Jurkat, Clone E6-1 (cell line): ENCODE data around the gene FAM53C. TPM values are rescaled to one million over a fixed set of nuclear protein-coding genes. Genes with fewer than 3 reads are reported as not detected.
"Not testable (repeated sequence)": the region's sequence is repeated elsewhere in the genome, so short reads cannot be mapped to it uniquely, and the experiment has no call there.

Experiments used
- DNase-seq: peaks from one replicate; pipeline ENCODE4 v3.0.0-alpha.2; 2011; ENCODE audit warnings: low read depth, low spot score
- H3K4me3 ChIP-seq: 2 replicates; pipeline ENCODE4 v1.5.1; 2011; ENCODE audit warnings: mild to moderate bottlenecking, low read length, control low read depth, moderate library complexity
- polyA plus RNA-seq: library from polyadenylated mRNA; unstranded; fragments of >200 nt; gene quantifications from one replicate; pipeline ENCODE4 v1.2.1, GENCODE V29; 2012; ENCODE audit warnings: missing spikeins; ENCODE audit not compliant: insufficient read length, insufficient read depth

The FAM53C gene
- polyA plus RNA-seq, result 23.8 TPM

DNA sequence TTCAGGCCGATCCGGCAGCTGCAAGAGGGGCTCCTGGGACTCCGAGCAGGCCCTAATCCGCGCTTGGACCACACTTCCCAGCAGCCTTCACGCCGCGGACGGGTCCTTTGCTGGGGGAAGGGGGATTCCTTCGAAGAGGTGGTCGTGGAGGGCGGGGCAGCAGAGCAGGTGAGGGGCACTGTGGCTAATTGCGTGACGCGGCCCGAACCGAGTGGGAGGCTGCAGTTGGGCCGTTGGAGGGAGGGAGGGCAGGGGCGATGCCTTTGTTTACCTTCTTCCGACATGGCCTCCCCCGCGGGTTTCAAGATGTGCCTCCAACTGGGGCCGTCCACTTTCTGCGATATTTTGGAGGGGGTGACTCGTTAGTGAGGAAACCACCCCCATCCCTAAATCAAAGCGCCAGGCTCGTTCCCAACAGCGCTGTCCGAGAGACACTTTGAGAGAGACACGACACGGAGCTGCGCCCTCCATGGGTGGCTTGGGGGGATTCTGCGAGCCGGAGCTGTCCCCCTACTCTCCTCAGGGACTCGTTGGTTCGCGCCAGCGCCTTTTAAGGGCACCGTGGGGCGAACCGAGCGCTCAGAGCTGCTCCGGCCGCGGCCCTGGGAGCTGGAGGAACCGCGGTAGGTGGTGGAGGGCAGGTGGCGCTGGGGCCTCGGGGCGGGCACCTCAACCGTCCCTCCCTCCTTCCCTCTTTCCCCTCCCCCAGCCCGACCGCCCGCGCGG, at the start of gene FAM53C:
FAM53C (plus strand) TSS at position 582 of the 726 bp plus-strand sequence. CDS start 3,070 bp downstream, outside the sequence.
- peak; percentile 86 for DNase-seq
- peak within 1 kb of the TSS; percentile 80 for H3K4me3 ChIP-seq

DNA sequence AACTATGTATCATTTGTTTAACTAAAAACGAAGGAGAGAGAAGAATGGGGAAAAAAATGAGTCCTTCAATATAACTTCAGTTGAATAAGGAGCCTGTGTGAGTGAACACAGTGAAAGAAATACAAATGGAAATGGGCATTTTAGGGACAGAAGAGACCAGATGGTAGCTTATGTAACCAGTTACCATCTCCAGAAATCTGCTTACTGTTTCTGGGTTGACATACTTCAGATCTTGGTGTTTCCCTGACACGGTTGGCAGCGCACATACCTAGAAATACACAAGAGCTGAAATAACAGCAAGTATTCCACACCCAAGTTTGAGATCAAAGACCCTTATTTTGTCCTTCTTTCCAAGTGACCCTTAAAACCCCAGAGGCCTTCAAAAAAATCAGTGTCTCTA, 48.8 kb upstream of the FAM53C start:
- no peak overlapping the region for H3K4me3 ChIP-seq

DNA sequence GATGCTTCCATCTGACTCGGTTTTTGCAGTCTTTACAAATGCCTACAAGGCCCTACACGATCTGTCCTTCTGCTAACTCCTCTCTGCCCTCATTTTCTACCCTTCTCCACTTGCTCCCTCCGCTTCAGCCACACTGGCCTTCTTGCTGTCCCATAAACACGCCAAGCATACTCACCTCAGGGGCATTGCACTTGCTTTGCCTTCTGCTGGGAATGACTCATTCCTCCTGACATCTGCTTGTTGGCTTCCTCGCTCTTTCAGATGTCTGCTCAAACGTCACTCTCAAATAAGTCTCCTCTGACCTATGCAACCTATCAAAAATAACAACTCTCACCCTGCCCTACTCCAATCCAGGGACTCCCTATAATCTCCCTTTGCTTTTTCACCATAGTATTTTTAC, 34.7 kb upstream of the FAM53C start:
- no peak for DNase-seq

More for the DNA sequence above, 48.8 kb upstream of the FAM53C start:
- DNase-seq, result no peak

DNA sequence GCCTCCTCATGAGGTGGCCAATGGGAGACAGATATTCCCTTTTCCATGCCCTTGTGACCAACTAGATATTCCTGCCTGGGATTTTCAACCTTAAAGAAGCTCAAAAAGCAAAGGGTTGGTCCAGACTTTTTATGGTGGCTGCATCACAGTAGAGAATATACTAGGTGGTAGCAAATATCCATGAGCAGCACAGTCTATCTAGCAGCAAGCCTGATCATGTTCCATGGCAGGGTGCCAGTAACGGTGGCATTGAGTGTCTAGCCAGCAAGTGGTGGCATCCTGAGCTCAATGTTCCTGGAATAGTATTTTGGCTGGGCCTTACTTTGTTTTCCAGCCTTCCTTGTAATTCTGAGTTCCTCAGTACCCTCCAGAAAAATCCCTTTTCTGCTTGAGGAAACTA, 32.3 kb upstream of the FAM53C start:
- no peak for DNase-seq
- no peak overlapping the region for H3K4me3 ChIP-seq

More for the DNA sequence above, 34.7 kb upstream of the FAM53C start:
- no peak overlapping the region for H3K4me3 ChIP-seq

DNA sequence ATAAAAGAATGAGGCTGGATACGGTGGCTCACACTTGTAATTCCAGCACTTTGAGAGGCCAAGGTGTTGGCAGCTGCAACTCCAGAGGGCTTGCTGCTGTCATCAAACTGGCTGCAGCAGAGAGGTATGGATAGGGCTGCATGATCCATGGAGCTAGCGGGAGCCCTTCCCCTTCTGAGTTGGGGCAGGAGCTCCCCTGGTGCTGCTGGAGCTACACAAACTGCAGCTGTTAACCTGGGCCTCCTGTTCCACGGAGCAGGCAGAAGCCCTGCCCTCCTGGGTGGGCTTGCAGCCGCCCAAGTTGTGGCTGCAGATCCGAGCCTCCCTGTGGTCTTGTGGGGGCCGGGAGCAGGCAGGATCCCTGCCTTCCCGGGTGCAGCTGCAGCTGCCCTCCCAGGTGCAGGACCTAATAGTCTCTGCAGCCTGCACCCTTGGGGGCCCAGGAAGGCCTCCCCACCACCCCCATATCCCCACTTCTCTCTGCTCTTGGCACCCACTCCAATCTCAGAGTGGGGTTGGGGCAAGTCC, 22.3 kb upstream of the FAM53C start:
- no peak overlapping the region for H3K4me3 ChIP-seq
- DNase-seq, result no peak

DNA sequence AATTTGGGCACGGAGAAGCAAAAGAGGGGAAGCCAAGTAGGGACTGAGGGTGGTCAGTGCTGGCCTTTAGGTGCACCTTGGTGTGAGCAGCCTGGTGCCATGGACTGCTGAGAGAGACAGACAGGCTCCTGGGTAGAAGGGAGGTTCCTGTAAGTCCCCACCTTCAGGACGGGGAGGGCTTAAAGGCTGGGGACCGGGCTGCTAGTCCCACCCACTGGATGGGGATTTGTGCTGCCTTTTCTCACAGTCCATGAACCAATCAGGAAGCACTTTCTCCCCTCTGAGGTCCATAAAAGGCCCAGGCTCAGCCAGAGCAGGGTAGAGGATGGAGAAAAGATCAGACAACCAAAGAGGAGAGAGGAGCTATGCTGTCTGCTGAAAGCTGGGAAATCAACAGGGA, 21.7 kb upstream of the FAM53C start:
- no peak for DNase-seq
- H3K4me3 ChIP-seq, result no peak overlapping the region

DNA sequence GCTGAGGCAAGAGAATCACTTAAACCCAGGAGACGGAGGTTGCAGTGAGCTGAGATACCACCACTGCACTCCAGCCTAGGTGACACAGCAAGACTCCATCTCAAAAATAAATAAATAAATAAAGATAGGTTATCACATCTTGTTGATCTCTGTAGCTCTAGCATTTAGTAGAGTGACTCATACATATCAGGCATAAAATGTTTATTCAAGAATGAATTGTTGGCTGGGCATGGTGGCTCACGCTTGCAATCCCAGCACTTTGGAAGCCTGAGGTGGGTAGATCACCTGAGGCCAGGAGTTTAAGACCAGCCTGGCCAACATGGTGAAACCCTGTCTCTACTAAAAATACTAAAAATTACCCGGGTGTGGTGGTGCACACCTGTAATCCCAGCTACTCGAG, 19.9 kb upstream of the FAM53C start:
- not testable (repeated sequence) for DNase-seq, H3K4me3 ChIP-seq

DNA sequence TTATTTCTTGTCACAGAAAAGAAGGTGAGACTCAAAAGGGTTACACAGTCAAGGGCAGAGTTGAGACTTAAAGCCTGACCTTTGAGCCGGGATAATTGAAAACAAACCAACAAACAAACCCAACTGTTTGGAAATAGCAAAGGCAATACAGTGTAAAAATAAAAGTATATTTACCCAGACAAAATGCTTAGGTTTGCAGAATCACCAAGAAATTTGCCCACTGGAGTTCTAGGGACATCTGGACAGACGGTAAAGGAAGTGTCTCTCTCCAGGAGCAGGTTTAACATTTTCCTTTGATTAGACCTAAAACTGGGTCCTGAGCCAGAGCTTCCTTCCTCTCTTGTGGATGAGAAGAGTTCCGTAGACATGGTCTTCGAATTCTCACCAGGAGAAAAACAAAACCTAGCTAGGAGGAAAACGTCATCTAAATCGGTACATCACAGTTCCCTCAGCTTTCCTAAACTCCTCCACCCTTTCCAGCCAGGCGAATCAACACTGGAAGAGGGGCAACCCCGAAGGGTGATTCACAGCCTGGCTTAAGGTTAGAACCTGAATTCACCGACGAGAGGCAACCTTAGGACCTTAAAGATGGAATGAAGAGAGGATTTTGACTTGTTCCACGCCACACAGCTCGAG, 7.1 kb upstream of the FAM53C start:
- peak overlapping the region; percentile 99 for H3K4me3 ChIP-seq
- no peak for DNase-seq

DNA sequence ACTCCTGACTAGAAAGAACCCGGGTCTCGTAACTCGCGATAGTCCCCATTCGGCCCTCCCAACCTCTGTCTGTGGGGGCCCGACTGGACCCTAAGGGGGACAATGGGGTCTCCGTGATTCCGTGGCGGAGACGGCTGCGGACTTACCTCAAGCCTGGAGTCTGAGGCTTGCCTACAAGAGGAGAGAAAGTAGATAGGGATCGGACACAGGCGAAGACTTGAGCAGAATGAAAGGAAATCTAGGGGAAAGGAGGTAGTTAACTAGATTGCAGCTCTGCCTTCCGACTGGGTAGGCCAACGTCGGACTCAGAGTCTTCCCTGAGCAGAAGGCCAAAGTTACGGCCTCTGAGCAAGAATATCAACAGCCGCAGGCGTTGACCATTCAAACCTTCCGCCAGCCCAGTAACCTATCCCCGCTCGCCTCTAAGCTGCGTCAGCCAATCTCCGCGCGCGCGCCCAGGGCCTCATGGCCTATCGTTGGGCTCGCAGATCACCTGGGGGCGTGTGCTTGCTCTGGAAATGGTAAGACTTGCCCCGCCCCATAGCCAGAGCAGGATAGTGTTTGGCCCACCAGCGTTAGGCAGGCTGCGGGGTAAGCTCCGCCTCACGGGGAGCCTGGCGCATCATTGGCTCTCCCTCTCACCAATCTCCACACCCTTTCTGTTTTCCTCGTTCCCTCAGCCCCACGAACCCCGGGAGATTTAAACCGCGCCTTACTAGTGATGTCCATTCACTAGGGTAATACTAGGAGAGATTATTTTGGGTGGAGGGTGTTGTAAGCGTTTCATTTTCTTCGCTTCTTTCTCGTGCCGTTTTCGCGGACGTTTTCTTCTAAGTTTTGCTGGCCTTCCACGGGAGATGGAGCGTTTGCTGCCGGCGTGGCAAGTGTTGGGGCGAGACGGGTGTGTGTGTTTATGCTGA, 6.4 kb upstream of the FAM53C start, which contains the start of gene CDC25C:
CDC25C (minus strand) TSS at position 356 of the 920 bp plus-strand sequence. CDS start 624 bp downstream, outside the sequence.
- H3K4me3 ChIP-seq, result peak within 1 kb of the TSS; percentile 99
- DNase-seq, result peak; percentile 98

DNA sequence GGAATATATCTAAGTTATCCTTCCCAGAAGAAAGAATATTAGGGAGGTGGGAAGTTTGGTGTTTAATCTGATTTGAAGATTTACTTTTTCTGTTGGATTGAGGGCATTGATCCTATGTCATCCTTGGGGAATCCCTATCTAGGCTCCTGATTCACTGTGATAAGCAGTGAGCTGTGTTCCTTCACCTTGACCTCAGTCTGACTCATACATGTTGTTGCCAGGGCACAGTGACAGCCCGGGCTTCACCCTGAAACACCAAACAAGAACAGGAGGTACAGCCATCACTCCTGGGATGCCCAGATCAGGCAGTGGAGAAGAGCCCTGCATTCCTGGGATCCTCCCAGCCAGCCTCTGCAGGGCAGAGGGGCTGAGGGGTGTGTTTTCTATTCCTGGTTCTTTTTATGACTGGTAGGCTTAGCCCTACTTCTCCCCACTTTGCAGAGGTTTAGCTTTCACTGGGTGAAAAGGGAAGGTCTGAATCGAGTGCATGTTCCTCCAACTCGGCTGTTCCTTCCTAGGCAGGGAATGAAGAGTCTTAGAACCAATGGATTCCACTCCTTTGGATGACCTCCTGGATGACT, 3.1 kb upstream of the FAM53C start:
- H3K4me3 ChIP-seq, result no peak overlapping the region
- DNase-seq, result no peak

DNA sequence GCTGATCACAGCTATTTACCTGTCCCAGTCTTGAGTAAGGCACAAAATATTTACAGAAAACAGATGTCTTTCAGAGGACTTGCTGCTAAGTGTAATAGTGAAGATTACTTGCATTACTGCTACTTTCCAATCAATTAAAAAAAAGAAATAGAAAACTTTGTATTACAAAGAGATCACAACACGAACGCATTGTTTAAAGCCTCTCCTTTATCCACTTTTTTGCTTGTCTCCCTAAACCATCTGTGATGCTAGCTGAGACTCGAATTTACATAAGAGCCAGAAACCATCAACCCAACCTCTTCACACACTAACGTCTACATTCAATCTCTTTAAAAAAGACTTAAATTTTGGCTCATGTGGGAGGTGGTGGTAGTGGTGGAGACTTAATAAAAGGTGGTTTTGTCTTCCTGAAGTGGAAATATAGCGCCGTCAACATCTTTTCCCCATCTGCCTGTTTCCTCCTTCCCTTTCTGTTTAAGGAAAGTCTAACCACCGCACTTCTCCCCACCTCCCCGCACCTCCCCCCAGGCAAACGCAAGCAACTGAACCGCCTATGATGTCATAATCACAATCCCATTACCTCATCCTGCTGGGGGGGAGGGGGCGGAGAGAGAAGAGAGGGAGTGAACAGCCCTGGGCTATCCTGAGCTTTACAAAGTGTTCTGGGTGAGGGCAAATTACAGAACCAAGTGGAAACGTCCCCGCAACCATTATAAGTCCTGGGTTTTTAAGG, 948 bp upstream of the FAM53C start:
- DNase-seq, result peak; percentile 79
- peak overlapping the region; percentile 80 for H3K4me3 ChIP-seq

DNA sequence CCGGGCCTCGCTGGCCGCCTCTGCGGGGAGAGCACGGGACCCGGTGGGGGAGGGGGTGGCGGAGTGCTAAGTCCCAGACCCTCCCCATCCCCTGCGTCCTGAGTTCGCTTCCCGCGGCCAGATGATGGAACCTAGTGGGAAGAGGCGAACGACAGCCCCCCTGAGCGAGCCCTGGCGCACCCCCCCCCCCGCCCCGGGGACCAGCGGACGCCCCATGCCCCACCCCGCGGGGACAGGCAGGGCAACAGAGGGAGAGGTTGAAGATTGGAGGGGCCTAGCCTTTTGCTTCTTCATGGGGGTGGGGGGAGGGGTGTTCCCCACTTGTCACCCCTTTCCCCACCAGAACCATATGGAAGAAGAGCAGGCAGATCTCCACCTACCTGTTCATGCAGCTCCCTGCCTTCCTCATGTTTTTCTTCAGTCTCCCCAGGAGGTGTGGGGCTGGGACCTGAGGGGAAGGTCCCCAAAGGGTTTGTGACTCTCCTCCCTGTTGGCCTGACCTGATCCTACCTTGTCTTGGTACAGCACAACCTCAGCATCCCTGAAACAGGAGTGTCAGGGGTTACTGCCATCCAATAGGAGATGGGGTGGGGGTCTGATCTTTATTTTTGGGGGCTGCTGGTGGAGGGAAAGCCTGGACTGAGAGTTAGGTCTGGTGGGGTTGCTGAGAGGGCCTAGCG, 485 bp downstream of the FAM53C start:
- no peak for DNase-seq
- H3K4me3 ChIP-seq, result peak overlapping the region; percentile 80

DNA sequence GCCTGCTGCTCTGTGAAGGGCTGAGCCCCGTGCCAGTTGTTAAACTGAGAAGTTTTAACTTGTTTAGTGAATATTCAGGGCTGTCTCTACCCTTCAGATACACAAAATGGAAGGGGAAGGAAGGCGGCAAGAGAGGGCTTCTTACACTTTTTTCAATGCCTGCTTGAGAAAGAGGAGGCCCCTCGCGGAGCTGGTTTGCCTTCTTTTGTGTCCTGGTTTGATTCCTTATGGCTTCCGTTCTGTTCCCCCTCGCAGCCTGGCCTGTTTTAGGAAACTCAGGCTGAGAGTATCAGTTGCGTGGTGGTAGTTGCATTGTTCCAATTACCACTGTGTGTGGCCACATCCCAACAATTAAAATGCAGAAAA, 1.0 kb downstream of the FAM53C start:
- peak overlapping the region; percentile 80 for H3K4me3 ChIP-seq
- DNase-seq, result no peak

DNA sequence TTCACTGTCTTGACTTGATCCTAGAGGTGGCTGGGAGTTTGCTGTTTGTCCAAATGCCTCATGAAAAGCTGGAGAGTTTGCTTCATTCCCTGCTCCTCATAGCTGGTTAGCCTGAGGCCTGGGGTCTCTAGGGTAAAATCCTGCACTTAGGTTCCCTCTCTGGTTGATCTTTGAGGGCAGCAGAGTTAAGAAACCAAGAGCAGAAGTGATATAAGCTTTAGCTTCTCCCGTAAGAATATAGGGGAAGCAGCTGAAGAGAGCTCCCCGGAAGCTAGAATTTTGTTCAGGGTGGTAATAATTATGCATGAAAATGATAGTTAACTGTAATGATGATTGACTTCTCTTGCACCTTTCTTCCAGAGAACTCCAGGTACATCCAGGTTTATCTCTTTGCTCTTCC, 1.4 kb downstream of the FAM53C start:
- DNase-seq, result no peak

DNA sequence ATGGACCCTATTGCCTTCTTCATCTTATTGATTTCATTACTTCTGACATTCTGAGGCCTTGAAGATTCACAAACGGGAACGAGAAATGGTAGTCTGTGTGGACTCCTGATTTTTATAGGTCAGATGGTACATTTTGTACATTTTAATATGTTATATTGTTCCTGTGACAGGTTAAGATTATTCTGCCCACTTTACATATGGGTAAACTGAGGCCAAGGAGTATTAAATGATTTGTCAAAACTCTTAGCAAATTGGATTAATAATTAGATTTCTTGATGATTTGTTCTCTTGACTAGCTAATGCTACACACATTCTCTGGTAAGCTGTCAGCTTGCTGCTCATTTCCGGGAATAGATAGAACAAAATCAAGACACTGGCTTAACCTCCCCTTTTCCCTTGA, 1.9 kb downstream of the FAM53C start:
- DNase-seq, result no peak
- H3K4me3 ChIP-seq, result no peak overlapping the region

More for the DNA sequence above, 1.4 kb downstream of the FAM53C start:
- H3K4me3 ChIP-seq, result no peak overlapping the region

DNA sequence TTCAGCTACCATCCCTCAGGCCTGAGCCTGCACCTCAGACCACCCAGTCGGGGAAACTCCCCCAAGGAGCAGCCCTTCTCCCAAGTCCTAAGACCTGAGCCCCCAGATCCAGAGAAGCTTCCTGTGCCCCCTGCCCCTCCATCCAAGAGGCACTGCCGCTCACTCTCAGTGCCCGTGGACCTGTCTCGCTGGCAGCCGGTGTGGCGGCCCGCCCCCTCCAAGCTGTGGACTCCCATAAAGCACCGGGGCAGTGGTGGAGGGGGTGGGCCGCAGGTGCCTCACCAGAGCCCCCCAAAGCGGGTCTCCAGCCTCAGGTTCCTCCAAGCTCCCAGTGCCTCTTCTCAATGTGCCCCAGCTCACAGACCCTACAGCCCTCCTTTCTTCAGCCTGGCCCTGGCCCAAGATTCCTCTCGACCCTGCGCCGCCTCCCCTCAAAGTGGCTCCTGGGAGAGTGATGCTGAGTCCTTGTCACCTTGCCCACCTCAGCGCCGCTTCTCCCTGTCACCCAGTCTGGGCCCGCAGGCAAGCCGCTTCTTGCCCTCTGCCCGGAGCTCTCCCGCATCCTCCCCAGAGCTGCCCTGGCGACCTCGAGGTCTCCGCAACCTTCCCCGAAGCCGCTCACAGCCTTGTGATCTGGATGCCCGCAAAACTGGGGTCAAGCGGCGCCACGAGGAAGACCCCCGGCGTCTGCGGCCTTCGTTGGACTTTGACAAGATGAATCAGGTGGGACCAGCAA, 7.0 kb downstream of the FAM53C start:
- no peak overlapping the region for H3K4me3 ChIP-seq
- no peak for DNase-seq

DNA sequence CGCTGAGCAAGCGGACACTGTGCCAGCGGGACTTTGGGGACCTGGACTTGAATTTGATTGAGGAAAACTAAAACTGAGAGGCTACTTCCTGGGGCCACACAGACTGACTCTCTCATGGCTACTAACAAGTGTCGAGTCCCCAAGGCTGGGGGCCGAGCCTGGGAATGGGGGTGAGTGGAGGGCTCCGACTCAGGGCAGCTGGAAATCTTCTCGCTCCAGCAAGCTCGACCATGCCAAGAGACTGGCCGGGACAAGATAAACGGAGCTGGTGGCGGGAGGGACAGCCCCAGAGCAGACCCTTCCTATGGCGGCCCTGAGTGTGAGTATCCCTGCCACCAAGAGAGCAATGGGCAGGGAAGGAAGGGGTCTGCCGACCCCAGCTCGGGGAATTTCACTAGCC, 8.8 kb downstream of the FAM53C start:
- H3K4me3 ChIP-seq, result no peak overlapping the region
- no peak for DNase-seq
